ENCODE measurements around the gene LRRC18. TPM values are rescaled to one million over a fixed set of nuclear protein-coding genes. Genes with fewer than 3 reads are reported as not detected.

Gene LRRC18
- total and polyA plus RNA-seq, 4 donors, result 1.8 to 4.5 (median 2.7) TPM

- WGBS, 2 donors, result 84 to 100% methylated on average over 3 of the region's 3 CpGs
- Histone ChIP-seq H3K27ac (ENCODE audit: low read depth in 1 of 2, low read length in 1 of 2) (no peak overlapping the region), H3K9ac (ENCODE audit: insufficient read depth in 1 of 2, low read length in 2 of 2) (no peak overlapping the region), H3K4me3 (no peak overlapping the region), H3K9me3 (ENCODE audit: control insufficient read depth in 4 of 4, insufficient read depth in 3 of 4, low read length in 3 of 4) (no peaks in the 10 kb centered on the region), H3K36me3 (ENCODE audit: control insufficient read depth in 4 of 4, insufficient read depth in 4 of 4, low read length in 4 of 4) (peaks cover 0 to 1% (median 0%) of the 10 kb centered on the region in 4 donors), H3K4me1 (ENCODE audit: control insufficient read depth in 5 of 5, insufficient read depth in 5 of 5, low read length in 5 of 5) (peaks cover 0 to 2% (median 0%) of the 10 kb centered on the region in 5 donors), H3K27me3 (ENCODE audit: control insufficient read depth in 3 of 3, insufficient read depth in 3 of 3, low read length in 2 of 3) (no peaks in the 10 kb centered on the region)
- TF ChIP-seq CTCF (IDR thresholded peaks at IDR 0.05; ENCODE audit: control extremely low read depth, extremely low read depth), result no peak
- ATAC-seq (ENCODE audit: insufficient read depth, low FRiP score) (no peak), DNase-seq (no peak)
Measured at GRCh38 chr10:48968036-48968435, 28.4 kb upstream of the LRRC18 start.

GRCh38 chr10:48965460-48965859 is 25.8 kb upstream of the LRRC18 start:
- no peaks in the 10 kb centered on the region for H3K27me3 ChIP-seq (ENCODE audit: control insufficient read depth in 3 of 3, insufficient read depth in 3 of 3, low read length in 2 of 3)
- peaks cover 0 to 1% (median 0%) of the 10 kb centered on the region in 4 donors for H3K36me3 ChIP-seq (ENCODE audit: control insufficient read depth in 4 of 4, insufficient read depth in 4 of 4, low read length in 4 of 4)
- DNase-seq (no peak), ATAC-seq (ENCODE audit: insufficient read depth, low FRiP score) (no peak)
- no peaks in the 10 kb centered on the region for H3K9me3 ChIP-seq (ENCODE audit: control insufficient read depth in 4 of 4, insufficient read depth in 3 of 4, low read length in 3 of 4)
- no peak overlapping the region for H3K4me3 ChIP-seq
- 92 to 94% methylated on average over 4 of the region's 4 CpGs for WGBS, 2 donors
- peaks cover 0 to 2% (median 0%) of the 10 kb centered on the region in 5 donors for H3K4me1 ChIP-seq (ENCODE audit: control insufficient read depth in 5 of 5, insufficient read depth in 5 of 5, low read length in 5 of 5)
- TF ChIP-seq CTCF (IDR thresholded peaks at IDR 0.05; ENCODE audit: control extremely low read depth, extremely low read depth), result no peak
- no peak overlapping the region for H3K27ac ChIP-seq (ENCODE audit: low read depth in 1 of 2, low read length in 1 of 2)
- no peak overlapping the region for H3K9ac ChIP-seq (ENCODE audit: insufficient read depth in 1 of 2, low read length in 2 of 2)

GRCh38 chr10:48964038-48964437 is 24.4 kb upstream of the LRRC18 start:
- whole genome bisulfite sequencing, 2 donors, result 85 to 89% methylated on average over 1 of the region's 1 CpG
- no peaks in the 10 kb centered on the region for H3K36me3 ChIP-seq (ENCODE audit: control insufficient read depth in 4 of 4, insufficient read depth in 4 of 4, low read length in 4 of 4)
- no peak for DNase-seq
- H3K27ac ChIP-seq (ENCODE audit: low read depth in 1 of 2, low read length in 1 of 2), result no peak overlapping the region
- no peak for ATAC-seq (ENCODE audit: insufficient read depth, low FRiP score)
- H3K4me1 ChIP-seq (ENCODE audit: control insufficient read depth in 5 of 5, insufficient read depth in 5 of 5, low read length in 5 of 5), result peaks cover 0 to 2% (median 0%) of the 10 kb centered on the region in 5 donors
- TF ChIP-seq CTCF (IDR thresholded peaks at IDR 0.05; ENCODE audit: control extremely low read depth, extremely low read depth), result no peak
- H3K27me3 ChIP-seq (ENCODE audit: control insufficient read depth in 3 of 3, insufficient read depth in 3 of 3, low read length in 2 of 3), result no peaks in the 10 kb centered on the region
- no peaks in the 10 kb centered on the region for H3K9me3 ChIP-seq (ENCODE audit: control insufficient read depth in 4 of 4, insufficient read depth in 3 of 4, low read length in 3 of 4)
- no peak overlapping the region for H3K9ac ChIP-seq (ENCODE audit: insufficient read depth in 1 of 2, low read length in 2 of 2)
- no peak overlapping the region for H3K4me3 ChIP-seq

- H3K27ac ChIP-seq (ENCODE audit: low read depth in 1 of 2, low read length in 1 of 2), result no peak overlapping the region
- no peak overlapping the region for H3K9ac ChIP-seq (ENCODE audit: insufficient read depth in 1 of 2, low read length in 2 of 2)
- H3K4me1 ChIP-seq (ENCODE audit: control insufficient read depth in 5 of 5, insufficient read depth in 5 of 5, low read length in 5 of 5), result peaks cover 0 to under 1% (median 0%) of the 10 kb centered on the region in 5 donors
- no peaks in the 10 kb centered on the region for H3K36me3 ChIP-seq (ENCODE audit: control insufficient read depth in 4 of 4, insufficient read depth in 4 of 4, low read length in 4 of 4)
- no peak for TF ChIP-seq CTCF (IDR thresholded peaks at IDR 0.05; ENCODE audit: control extremely low read depth, extremely low read depth)
- ATAC-seq (ENCODE audit: insufficient read depth, low FRiP score) (no peak), DNase-seq (no peak)
- H3K9me3 ChIP-seq (ENCODE audit: control insufficient read depth in 4 of 4, insufficient read depth in 3 of 4, low read length in 3 of 4), result no peaks in the 10 kb centered on the region
- WGBS, 2 donors, result 89 to 91% methylated on average over 1 of the region's 1 CpG
- no peak overlapping the region for H3K4me3 ChIP-seq
- no peaks in the 10 kb centered on the region for H3K27me3 ChIP-seq (ENCODE audit: control insufficient read depth in 3 of 3, insufficient read depth in 3 of 3, low read length in 2 of 3)
Measured at GRCh38 chr10:48958598-48959190, 19.1 kb upstream of the LRRC18 start.
